HCEC 1CT (cell line): ENCODE measurements around the gene CHRNB2.
A peak's percentile ranks its signal among the peaks of the same experiment; 100 is the strongest.

Experiments
- DNase-seq: peaks from one replicate; pipeline ENCODE4 v3.0.0-alpha.2; 2017

The CHRNB2 gene

GRCh38 chr1:154582885-154583284 lies 15.3 kb downstream of the CHRNB2 start:
- no peak for DNase-seq

DNA sequence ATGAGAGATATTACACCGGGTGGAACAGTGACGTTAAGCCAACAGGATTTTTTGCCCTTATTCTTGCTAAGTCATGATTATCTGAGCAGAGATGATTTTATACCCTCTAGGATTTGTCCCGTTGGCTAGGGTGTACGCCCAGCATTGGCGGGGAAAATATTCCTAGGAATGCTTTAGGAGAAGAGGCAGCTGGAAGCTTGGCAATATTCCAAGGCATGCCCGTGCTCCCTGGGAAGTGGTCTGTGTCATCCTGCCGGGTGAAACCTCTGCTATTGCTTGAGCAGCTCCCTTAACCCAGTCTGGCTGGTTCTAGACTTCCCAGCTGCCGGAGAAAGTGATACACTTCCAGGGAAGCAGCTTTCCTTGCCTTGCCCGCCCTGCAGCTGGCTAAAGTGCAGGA lies 16.2 kb downstream of the CHRNB2 start:
- peak; percentile 21 for DNase-seq

DNA sequence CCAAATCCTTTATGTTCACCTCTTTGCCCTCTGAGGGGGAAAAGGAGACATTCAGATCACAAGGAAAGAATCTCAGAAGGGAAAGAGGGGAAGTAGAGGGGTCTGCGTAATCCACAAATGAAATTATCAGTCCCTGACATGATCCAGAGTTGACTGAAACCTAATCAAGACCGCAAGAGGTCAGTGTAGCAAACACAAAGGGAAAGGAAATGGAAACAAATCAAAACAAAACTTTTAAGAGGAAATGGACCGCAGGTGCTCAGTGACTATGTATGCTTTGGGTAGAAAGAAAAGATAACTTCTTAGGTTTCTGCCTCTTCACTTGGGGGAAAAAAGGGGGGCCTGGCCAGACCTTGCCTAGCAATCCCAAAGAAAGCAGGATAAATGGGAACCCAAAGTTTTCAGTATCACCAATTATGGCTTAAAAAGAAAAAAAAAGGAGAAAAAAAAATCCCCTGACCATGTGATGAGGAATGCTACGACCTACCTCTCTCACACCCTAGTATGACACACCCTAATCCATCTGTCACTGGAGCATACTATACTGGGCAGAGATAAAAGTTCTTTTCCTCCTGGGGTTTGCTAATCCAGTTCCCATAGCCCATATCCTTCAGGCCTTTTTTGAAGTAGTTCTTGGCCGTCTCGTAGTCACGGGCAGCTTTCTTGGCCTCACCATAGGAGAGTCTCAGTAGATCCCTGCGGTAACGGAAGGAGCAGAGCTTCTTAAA lies 16.9 kb downstream of the CHRNB2 start:
- DNase-seq: no peak

DNA sequence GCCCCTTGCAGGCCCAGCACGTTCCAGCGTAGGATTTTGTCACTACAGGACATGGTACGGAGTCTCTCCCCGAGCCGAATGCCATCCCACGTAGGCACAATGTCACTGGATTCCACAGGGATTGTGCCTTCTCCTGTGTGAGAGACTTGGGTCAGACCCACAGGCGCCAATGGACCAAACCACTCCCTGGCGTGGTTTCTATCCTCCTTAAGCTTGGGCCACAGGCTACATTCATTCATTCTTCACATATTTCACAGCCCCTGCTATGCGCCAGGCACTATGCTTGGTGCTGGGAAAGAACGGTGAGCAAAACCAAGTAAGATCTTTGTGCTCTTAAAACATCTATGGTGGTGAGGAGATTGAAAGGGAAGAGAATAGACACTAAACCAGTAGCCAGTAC lies 18.7 kb downstream of the CHRNB2 start:
- DNase-seq: no peak

- no peak for DNase-seq
These were observed 19.1 kb downstream of the CHRNB2 start for GRCh38 chr1:154586641-154587040.

GRCh38 chr1:154589780-154590179 lies 22.2 kb downstream of the CHRNB2 start:
- no peak for DNase-seq

DNA sequence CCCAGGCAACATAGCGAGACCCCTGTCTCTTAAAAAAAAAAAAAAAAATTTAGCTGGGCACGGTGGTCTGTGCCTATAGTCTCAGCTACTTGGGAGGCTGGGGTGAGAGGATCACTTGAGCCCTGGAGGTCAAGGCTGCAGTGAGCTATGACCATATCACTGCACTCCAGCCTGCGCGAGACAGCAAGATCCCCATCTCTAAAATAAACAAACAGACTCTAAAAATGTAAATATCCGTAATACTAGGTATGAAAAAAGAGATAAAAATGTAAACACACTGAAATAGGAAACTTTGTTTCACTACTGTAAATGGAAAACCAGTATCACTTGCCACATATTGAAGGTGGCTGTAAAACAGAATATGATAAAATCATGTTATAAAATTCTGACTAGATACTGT lies 23.2 kb downstream of the CHRNB2 start:
- peak; percentile 39 for DNase-seq

GRCh38 chr1:154591206-154591605 lies 23.6 kb downstream of the CHRNB2 start:
- DNase-seq: no peak

DNA sequence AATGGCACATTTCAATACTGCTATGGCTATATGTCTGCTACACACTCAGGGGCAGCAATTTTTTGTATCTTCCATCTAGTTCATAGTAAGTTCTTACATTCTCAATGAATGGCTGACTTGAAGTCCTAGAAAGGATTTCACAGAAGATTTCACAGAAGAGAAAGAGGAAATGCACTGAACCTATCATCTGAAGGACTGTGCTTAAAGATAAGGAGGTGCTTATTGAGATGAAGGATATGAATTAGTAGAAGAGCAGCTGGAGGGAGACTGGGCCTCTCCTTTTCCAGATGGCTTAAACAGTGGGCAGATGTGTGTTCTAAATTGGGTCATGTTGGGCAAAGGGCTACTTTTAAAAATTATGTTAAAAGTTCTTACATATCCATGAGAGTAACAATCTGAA lies 25.8 kb downstream of the CHRNB2 start:
- no peak for DNase-seq

GRCh38 chr1:154594811-154595210 lies 27.2 kb downstream of the CHRNB2 start:
- DNase-seq: no peak

DNA sequence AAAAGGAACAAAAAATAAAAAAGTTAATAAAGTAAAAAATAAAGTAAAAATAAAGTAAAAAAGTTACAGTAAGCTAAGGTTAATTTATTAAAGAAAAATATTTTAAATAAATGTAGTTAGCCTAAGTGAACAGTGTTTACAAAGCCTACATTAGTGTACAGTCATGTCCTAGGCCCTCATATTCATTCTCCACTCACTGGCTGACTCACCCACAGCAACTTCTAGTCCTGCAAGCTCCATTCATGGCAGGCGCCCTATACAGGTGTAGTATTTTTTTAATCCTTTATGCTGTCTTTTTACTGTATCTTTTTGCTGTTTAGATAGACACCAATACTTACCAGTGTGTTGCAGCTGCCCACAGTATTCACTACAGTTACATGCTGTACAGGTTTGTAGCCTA lies 28.0 kb downstream of the CHRNB2 start:
- peak; percentile 64 for DNase-seq

DNA sequence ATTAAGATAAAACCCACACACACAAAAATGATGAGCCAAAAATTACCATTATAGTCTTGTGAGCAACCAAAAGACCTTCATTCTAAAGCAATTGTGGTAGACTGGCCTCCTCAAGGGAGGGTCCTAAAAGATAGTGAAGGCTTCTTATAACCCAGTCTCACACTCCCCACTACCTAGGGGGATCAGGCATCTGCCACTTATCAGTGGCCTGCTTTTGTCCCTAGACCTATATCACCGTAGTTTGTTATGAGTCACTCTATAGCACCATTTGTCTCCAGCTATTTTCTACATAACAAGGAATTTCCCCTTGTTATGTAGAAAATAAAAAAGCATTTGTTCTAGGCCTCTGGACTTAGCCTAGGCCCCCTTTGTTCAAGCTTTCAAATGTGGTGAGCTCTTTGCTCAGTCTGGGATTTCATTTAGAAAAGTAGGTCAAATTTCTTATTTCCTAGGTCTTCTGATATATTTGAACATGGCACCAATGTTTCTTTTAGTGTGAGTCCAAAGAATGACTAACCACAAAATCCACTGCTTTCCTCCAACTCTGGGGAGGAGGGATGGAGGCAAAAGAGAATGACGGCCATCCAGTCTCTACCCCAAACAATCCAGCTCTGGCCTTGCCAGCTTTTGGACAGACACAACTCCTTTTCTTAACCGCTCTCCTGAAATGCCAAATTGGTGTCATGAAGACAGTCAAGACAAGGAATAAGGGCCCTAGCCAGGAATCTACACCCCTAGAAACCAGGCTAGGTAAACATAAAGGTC lies 31.5 kb downstream of the CHRNB2 start:
- no peak for DNase-seq

DNA sequence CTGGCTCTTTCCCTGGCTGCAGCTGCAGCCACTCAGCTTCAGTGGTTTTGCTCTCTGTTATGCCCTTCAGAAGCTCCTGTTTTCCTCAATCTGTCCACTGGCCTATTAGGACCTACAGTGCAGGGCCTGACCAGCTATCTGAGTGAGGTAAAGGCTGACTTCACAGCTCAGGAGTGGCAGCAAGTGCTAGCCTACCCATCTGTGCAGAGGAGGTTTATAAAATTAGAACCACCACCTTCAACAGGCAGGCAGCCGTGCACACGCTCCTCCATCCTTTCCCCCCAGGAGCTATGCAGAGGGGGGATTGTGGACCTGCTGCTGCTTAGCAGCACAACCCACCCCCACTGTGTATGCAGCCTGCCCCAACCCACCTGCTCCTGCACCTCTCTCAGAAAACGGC lies 32.1 kb downstream of the CHRNB2 start:
- DNase-seq: no peak

GRCh38 chr1:154603317-154603716 lies 35.7 kb downstream of the CHRNB2 start:
- no peak for DNase-seq

DNA sequence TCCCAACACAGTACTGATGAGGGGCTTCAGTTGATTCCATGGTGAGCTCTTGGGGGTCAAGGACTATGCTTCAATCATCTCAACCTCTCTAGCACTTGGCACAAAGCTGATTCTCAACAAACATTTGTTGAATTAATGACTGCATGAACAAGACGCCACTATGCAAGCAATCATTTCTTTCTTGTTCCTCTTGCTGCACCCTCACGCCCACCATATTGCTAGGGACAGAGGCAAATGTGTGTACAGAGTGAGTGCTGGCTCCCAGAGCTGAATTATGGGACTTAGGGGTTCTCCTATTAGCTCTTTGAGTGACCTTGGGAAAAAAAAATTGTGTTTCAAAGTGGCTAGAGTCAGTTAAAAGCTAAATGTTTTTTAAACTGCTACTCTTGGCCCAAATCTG lies 38.0 kb downstream of the CHRNB2 start:
- DNase-seq: no peak

- peak; percentile 45 for DNase-seq
These were observed 39.6 kb downstream of the CHRNB2 start for GRCh38 chr1:154607106-154607608.

- peak; percentile 99 for DNase-seq
These were observed 40.2 kb downstream of the CHRNB2 start, which contains the start of gene ADAR for GRCh38 chr1:154607609-154608396. Gene ADAR, minus strand, starts transcription at chr1:154608186. Its CDS starts 180 bp downstream, at chr1:154608006.

DNA sequence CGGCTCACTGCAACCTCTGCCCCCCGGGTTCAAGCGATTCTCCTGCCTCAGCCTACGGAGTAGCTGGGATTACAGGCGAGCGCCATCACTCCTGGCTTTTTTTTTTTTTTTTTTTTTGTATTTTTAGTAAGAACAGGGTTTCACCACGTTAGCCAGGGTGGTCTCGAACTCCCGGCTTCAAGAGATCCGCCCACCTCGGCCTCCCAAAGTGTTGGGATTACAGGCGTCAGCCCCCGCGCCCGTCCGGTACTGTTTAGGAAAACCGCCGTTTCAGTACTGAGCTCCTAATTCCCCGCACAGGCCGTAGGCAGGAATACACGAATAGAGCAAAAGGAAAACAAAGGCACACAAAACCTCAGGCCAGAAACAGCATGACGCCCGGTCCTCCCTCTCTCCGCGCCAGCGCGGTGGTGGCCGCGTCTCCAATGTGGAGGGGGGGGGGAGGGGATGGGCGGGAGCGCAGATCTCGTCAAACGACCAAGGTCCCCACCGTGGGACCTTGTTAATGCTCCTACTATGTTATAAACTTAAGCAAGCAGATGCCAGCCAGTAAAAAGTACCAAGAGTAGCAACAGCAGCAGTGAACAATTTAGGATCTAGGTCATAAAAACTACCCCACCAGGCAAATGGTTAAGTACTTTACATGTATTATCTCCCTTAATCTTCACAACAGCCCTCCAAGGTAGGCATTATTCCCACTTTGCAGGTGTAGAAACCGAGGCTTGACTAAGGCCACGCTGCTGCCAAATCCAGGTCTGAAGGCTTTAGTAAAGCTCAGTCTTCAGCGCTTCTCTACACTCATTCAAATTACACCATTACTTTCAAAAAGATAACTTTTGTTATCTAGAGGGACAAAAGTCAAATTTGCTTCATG lies 41.1 kb downstream of the CHRNB2 start:
- peak; percentile 48 for DNase-seq

- no peak for DNase-seq
These were observed 42.1 kb downstream of the CHRNB2 start for GRCh38 chr1:154609398-154610380.

GRCh38 chr1:154611150-154611862 lies 43.7 kb downstream of the CHRNB2 start:
- no peak for DNase-seq
